SK-N-SH treated with all-trans-retinoic acid at 6 μM for 48 hours (cell line): ENCODE data around the gene ACOX3.

ENCODE experiments used
- ARNTL ChIP-seq: fragments of 450-650 bp; formaldehyde crosslinking; IDR thresholded peaks from 2 replicates; pipeline ENCODE4 v1.5.0; 2020; ENCODE audit warnings: low read depth, mild to moderate bottlenecking, moderate library complexity, borderline replicate concordance
- CREB5 ChIP-seq: fragments of 250-450 bp; sonication (Bioruptor Pico); IDR thresholded peaks from 2 replicates; pipeline ENCODE4 v1.5.1; 2020; ENCODE audit warnings: low read depth, mild to moderate bottlenecking, moderate library complexity
- GLIS3 ChIP-seq: fragments of 250-450 bp; sonication (Bioruptor Pico); IDR thresholded peaks from 2 replicates; pipeline ENCODE4 v1.5.0; 2020; ENCODE audit warnings: mild to moderate bottlenecking, moderate library complexity
- PATZ1 ChIP-seq: fragments of 250-450 bp; sonication (Bioruptor Pico); IDR thresholded peaks from 2 replicates; pipeline ENCODE4 v1.8.0; 2020; ENCODE audit warnings: mild to moderate bottlenecking, moderate library complexity, borderline replicate concordance
- RARB ChIP-seq: fragments of 250-450 bp; sonication (Bioruptor Pico); IDR thresholded peaks from 2 replicates; pipeline ENCODE4 v1.8.0; 2021; ENCODE audit warnings: mild to moderate bottlenecking, moderate library complexity
- TCF4 ChIP-seq: fragments of 250-450 bp; sonication (Bioruptor Pico); IDR thresholded peaks from 2 replicates; pipeline ENCODE4 v1.8.0; 2021; ENCODE audit warnings: mild to moderate bottlenecking, moderate library complexity, borderline replicate concordance
- ZC3H10 ChIP-seq: fragments of 250-450 bp; sonication (Bioruptor Pico); IDR thresholded peaks from 2 replicates; pipeline ENCODE4 v1.5.1; 2021; ENCODE audit warnings: mild to moderate bottlenecking, moderate library complexity
- ZFP3 ChIP-seq: fragments of 250-450 bp; sonication (Bioruptor Pico); IDR thresholded peaks from 2 replicates; pipeline ENCODE4 v1.5.0; 2020; ENCODE audit warnings: mild to moderate bottlenecking, moderate library complexity
- ZFP30 ChIP-seq: fragments of 450-650 bp; formaldehyde crosslinking; IDR thresholded peaks from 2 replicates; pipeline ENCODE4 v1.5.0; 2022; ENCODE audit warnings: mild to moderate bottlenecking, moderate library complexity
- ZNF8 ChIP-seq: fragments of 450-650 bp; formaldehyde crosslinking; IDR thresholded peaks from 2 replicates; pipeline ENCODE4 v1.5.0; 2020; ENCODE audit warnings: mild to moderate bottlenecking, moderate library complexity

- TF ChIP-seq TCF4 (CRISPR knock-in tag) (no peak), ZFP30 (no peak), CREB5 (no peak), RARB (CRISPR knock-in tag) (no peak), ARNTL (no peak), ZFP3 (CRISPR knock-in tag) (no peak), PATZ1 (CRISPR knock-in tag) (no peak), ZNF8 (CRISPR knock-in tag) (no peak), ZC3H10 (CRISPR knock-in tag) (no peak), GLIS3 (CRISPR knock-in tag) (no peak)
Measured at GRCh38 chr4:8451440-8452182, 11.1 kb upstream of the ACOX3 start.
